Measurements from ENCODE around the gene RND1. TPM values are rescaled to one million over a fixed set of nuclear protein-coding genes. Genes with fewer than 3 reads are reported as not detected.
"Not testable (repeated sequence)": the region's sequence is repeated elsewhere in the genome, so short reads cannot be mapped to it uniquely, and the experiment has no call there.

Gene RND1
- total RNA-seq, 2 donors from 2014 or later = 1.8 to 2.6 TPM

GRCh38 chr12:48859607-48860006 lies 6.1 kb downstream of the RND1 start:
- no peaks in the 10 kb centered on the region for H3K4me1 ChIP-seq (ENCODE audit: control insufficient read depth in 1 of 2, low read depth in 2 of 2)
- no peak overlapping the region for H3K4me3 ChIP-seq
- no peak overlapping the region for H3K27ac ChIP-seq
- no peaks in the 10 kb centered on the region for H3K27me3 ChIP-seq (replicated peaks; ENCODE audit: insufficient read depth)
- no peaks in the 10 kb centered on the region for H3K36me3 ChIP-seq
- TF ChIP-seq CTCF (IDR thresholded peaks at IDR 0.05) = no peak
- no peaks in the 10 kb centered on the region for H3K9me3 ChIP-seq
- ATAC-seq (ENCODE audit: insufficient number of reproducible peaks, low FRiP score, low read depth) (no peak), DNase-seq (ENCODE audit: low spot score) (no peak)

- Histone ChIP-seq H3K4me3 (no peak overlapping the region), H3K27me3 (replicated peaks; ENCODE audit: insufficient read depth) (no peaks in the 10 kb centered on the region), H3K27ac (no peak overlapping the region), H3K36me3 (no peaks in the 10 kb centered on the region), H3K4me1 (ENCODE audit: control insufficient read depth in 1 of 2, low read depth in 2 of 2) (peaks cover 0 to under 1% of the 10 kb centered on the region in 2 donors), H3K9me3 (no peaks in the 10 kb centered on the region)
- no peak for TF ChIP-seq CTCF (IDR thresholded peaks at IDR 0.05)
- ATAC-seq (ENCODE audit: insufficient number of reproducible peaks, low FRiP score, low read depth) (no peak), DNase-seq (ENCODE audit: low spot score) (no peak)
Measured at GRCh38 chr12:48858043-48858442, 7.6 kb downstream of the RND1 start.

GRCh38 chr12:48857278-48857994 lies 8.2 kb downstream of the RND1 start:
- TF ChIP-seq CTCF (IDR thresholded peaks at IDR 0.05) = no peak
- Histone ChIP-seq H3K9me3 (no peaks in the 10 kb centered on the region), H3K4me1 (ENCODE audit: control insufficient read depth in 1 of 2, low read depth in 2 of 2) (peaks cover 5 to 7% of the 10 kb centered on the region in 2 donors), H3K27me3 (replicated peaks; ENCODE audit: insufficient read depth) (no peaks in the 10 kb centered on the region), H3K27ac (no peak overlapping the region), H3K4me3 (no peak overlapping the region), H3K36me3 (no peaks in the 10 kb centered on the region)
- no peak for ATAC-seq (ENCODE audit: insufficient number of reproducible peaks, low FRiP score, low read depth)
- no peak for DNase-seq (ENCODE audit: low spot score)

- Histone ChIP-seq H3K9me3 (no peaks in the 10 kb centered on the region), H3K36me3 (no peaks in the 10 kb centered on the region), H3K4me1 (ENCODE audit: control insufficient read depth in 1 of 2, low read depth in 2 of 2) (peaks cover 5 to 8% of the 10 kb centered on the region in 2 donors), H3K27ac (no peak overlapping the region), H3K27me3 (replicated peaks; ENCODE audit: insufficient read depth) (no peaks in the 10 kb centered on the region), H3K4me3 (no peak overlapping the region)
- no peak for TF ChIP-seq CTCF (IDR thresholded peaks at IDR 0.05)
- ATAC-seq (ENCODE audit: insufficient number of reproducible peaks, low FRiP score, low read depth) (no peak), DNase-seq (ENCODE audit: low spot score) (no peak)
Measured at GRCh38 chr12:48856379-48856778, 9.3 kb downstream of the RND1 start.

GRCh38 chr12:48854932-48855331 lies 10.7 kb downstream of the RND1 start:
- not testable (repeated sequence) for H3K4me3 ChIP-seq; H3K27me3 ChIP-seq (replicated peaks; ENCODE audit: insufficient read depth); H3K36me3 ChIP-seq; DNase-seq (ENCODE audit: low spot score); ATAC-seq (ENCODE audit: insufficient number of reproducible peaks, low FRiP score, low read depth); H3K27ac ChIP-seq; H3K9me3 ChIP-seq
- H3K4me1 ChIP-seq (ENCODE audit: control insufficient read depth in 1 of 2, low read depth in 2 of 2) = peaks cover 15 to 22% of the 10 kb centered on the region in 2 donors

- peaks cover 15 to 25% of the 10 kb centered on the region in 2 donors for H3K4me1 ChIP-seq (ENCODE audit: control insufficient read depth in 1 of 2, low read depth in 2 of 2)
- no peak for TF ChIP-seq CTCF (IDR thresholded peaks at IDR 0.05)
- H3K27me3 ChIP-seq (replicated peaks; ENCODE audit: insufficient read depth) = no peaks in the 10 kb centered on the region
- ATAC-seq (ENCODE audit: insufficient number of reproducible peaks, low FRiP score, low read depth) (no peak), DNase-seq (ENCODE audit: low spot score) (no peak)
- H3K4me3 ChIP-seq = no peak overlapping the region
- H3K27ac ChIP-seq = no peak overlapping the region
- H3K9me3 ChIP-seq = no peaks in the 10 kb centered on the region
- H3K36me3 ChIP-seq = no peaks in the 10 kb centered on the region
Measured at GRCh38 chr12:48854488-48854887, 11.2 kb downstream of the RND1 start.

Data from thoracic aorta (tissue), 2 donors.